HCT116 (cell line): Measurements from ENCODE around the gene ACSM5. TPM values are rescaled to one million over a fixed set of nuclear protein-coding genes. Genes with fewer than 3 reads are reported as not detected.

Experiments used
- ATAC-seq: fragments of 200-7000 bp; cut with Tn5 transposase; 2 replicates; pipeline ENCODE4 v1.9.1; 2020; ENCODE audit warnings: mild to moderate bottlenecking, moderate library complexity
- BruUV-seq: library from RNA; stranded (reverse); fragments of 400-500 nt; replicated peaks from 2 replicates; lab custom pipeline; 2021; lab: Mats Ljungman, UMichigan
- CTCF ChIA-PET: fragments of 300-600 bp; sonication (Branson Sonifier 250); formaldehyde crosslinking; loops from one replicate; lab custom pipeline; 2021; ENCODE audit warnings: antibody characterized with exemption; lab: Charles Lee
- POLR2A ChIA-PET: fragments of 300-600, 350-600 bp; sonication (Branson Sonifier 250); formaldehyde crosslinking; loops from one replicate; lab custom pipeline; 2021; ENCODE audit warnings: antibody characterized with exemption; lab: Charles Lee
- RAD21 ChIA-PET, 2 experiments: fragments of 300-600 bp; sonication (Branson Sonifier 250); formaldehyde crosslinking; loops; one replicate each; lab custom pipeline; 2023; ENCODE audit warnings: low total read pairs in 2 of 2; ENCODE audit not compliant: uncharacterized antibody in 2 of 2, unreplicated experiment in 2 of 2, low non-redundant PET in 1 of 2; lab: Charles Lee
- DNase-seq: peaks from one replicate; pipeline ENCODE4 v3.0.0-alpha.2; 2010; ENCODE audit warnings: low read depth, low spot score
- H2AFZ ChIP-seq: fragments of 200-600 bp; shearing (Covaris generic), sonication (generic); 2 replicates; pipeline ENCODE4 v1.6.1; 2017; ENCODE audit warnings: low read depth, mixed run types, mixed read lengths, antibody characterized with exemption, low read length; ENCODE audit not compliant: poor library complexity, severe bottlenecking
- H3K27ac ChIP-seq: 2 replicates; pipeline ENCODE4 v1.5.1; 2012; ENCODE audit warnings: low read depth, low read length
- H3K27me3 ChIP-seq: fragments of 200-600 bp; sonication (generic); 2 replicates; pipeline ENCODE4 v1.6.1; 2016; ENCODE audit warnings: mixed run types, low read length, mixed read lengths; ENCODE audit not compliant: insufficient read depth
- H3K36me3 ChIP-seq, 2 experiments: fragments of 200-500 bp in 1 of 2; fragments of 200-600 bp in 1 of 2; sonication (Bioruptor generic) in 1 of 2; sonication (generic) in 1 of 2; 2 replicates each; pipeline versions ENCODE4 v1.5.1 to v1.6.1; 2014 to 2016; ENCODE audit warnings: low read length in 2 of 2, inconsistent platforms in 1 of 2, mixed read lengths in 1 of 2, mixed run types in 1 of 2; ENCODE audit not compliant: insufficient read depth in 2 of 2, control insufficient read depth in 1 of 2
- H3K4me1 ChIP-seq, 2 experiments: fragments of 200-600 bp in 1 of 2; sonication (generic) in 1 of 2; 2 replicates each; pipeline versions ENCODE4 v1.5.1 to v1.6.1; 2012 to 2017; ENCODE audit warnings: low read length in 2 of 2, inconsistent platforms in 1 of 2, mild to moderate bottlenecking in 1 of 2, mixed read lengths in 1 of 2, mixed run types in 1 of 2, moderate library complexity in 1 of 2; ENCODE audit not compliant: insufficient read depth in 2 of 2, control insufficient read depth in 1 of 2
- H3K4me2 ChIP-seq: fragments of 200-600 bp; sonication (generic); 2 replicates; pipeline ENCODE4 v1.6.1; 2017; ENCODE audit warnings: mixed run types, low read length, mixed read lengths
- H3K4me3 ChIP-seq, 2 experiments: fragments of 200-600 bp in 1 of 2; sonication (generic) in 1 of 2; replicated peaks in 1 of 2; 2 replicates each; pipeline ENCODE4 v1.5.1; 2011 to 2016; ENCODE audit warnings: low read length in 2 of 2, control low read depth in 1 of 2, low read depth in 1 of 2, mild to moderate bottlenecking in 1 of 2, mixed read lengths in 1 of 2, mixed run types in 1 of 2
- H3K79me2 ChIP-seq: fragments of 200-600 bp; sonication (generic); 2 replicates; pipeline ENCODE4 v1.6.1; 2017; ENCODE audit warnings: mild to moderate bottlenecking, mixed run types, low read length, moderate library complexity, mixed read lengths; ENCODE audit not compliant: insufficient read depth
- H3K9ac ChIP-seq: fragments of 200-600 bp; sonication (generic); 2 replicates; pipeline ENCODE4 v1.6.1; 2016; ENCODE audit warnings: low read length, mixed read lengths
- H3K9me2 ChIP-seq: fragments of 200-600 bp; sonication (generic), shearing (Covaris generic); 2 replicates; pipeline ENCODE4 v1.6.1; 2017; ENCODE audit warnings: mixed run types, mild to moderate bottlenecking, moderate library complexity; ENCODE audit not compliant: insufficient read depth
- H3K9me3 ChIP-seq, 2 experiments: fragments of 200-500 bp in 1 of 2; fragments of 200-600 bp in 1 of 2; sonication (Bioruptor generic) in 1 of 2; sonication (generic) in 1 of 2; 2 replicates each; pipeline ENCODE4 v1.6.1; 2014 to 2017; ENCODE audit warnings: low read length in 2 of 2, mixed read lengths in 2 of 2, inconsistent platforms in 1 of 2, low read depth in 1 of 2, mild to moderate bottlenecking in 1 of 2, mixed run types in 1 of 2, moderate library complexity in 1 of 2; ENCODE audit not compliant: control insufficient read depth in 1 of 2, insufficient read depth in 1 of 2
- H4K20me1 ChIP-seq: fragments of 200-600 bp; sonication (generic), shearing (Covaris generic); 2 replicates; pipeline ENCODE4 v1.6.1; 2017; ENCODE audit warnings: mixed run types, mild to moderate bottlenecking, moderate library complexity; ENCODE audit not compliant: insufficient read depth
- ATF3 ChIP-seq: IDR thresholded peaks from 2 replicates; pipeline ENCODE4 v1.6.1; 2012
- CEBPB ChIP-seq: IDR thresholded peaks from 2 replicates; pipeline ENCODE4 v1.6.1; 2012; ENCODE audit warnings: low read depth
- EZH2 ChIP-seq: fragments of 200-600 bp; sonication (generic); IDR thresholded peaks from 2 replicates; pipeline ENCODE4 v1.6.1; 2017; ENCODE audit warnings: antibody characterized with exemption, mixed run types
- EZH2phosphoT487 ChIP-seq: fragments of 200-600 bp; IDR thresholded peaks from 2 replicates; pipeline ENCODE4 v1.6.1; 2018; ENCODE audit warnings: antibody characterized with exemption, borderline replicate concordance
- FOSL1 ChIP-seq: IDR thresholded peaks from 2 replicates; pipeline ENCODE4 v1.6.1; 2012; ENCODE audit warnings: low read depth
- JUND ChIP-seq: IDR thresholded peaks from 2 replicates; pipeline ENCODE4 v1.6.1; 2012
- POLR2A ChIP-seq: IDR thresholded peaks from 2 replicates; pipeline ENCODE4 v1.7.0; 2011; ENCODE audit warnings: borderline replicate concordance; ENCODE audit not compliant: insufficient read depth, insufficient read length; ENCODE audit errors: extremely low read depth
- RAD21 ChIP-seq: IDR thresholded peaks from 2 replicates; pipeline ENCODE4 v1.6.1; 2012; ENCODE audit warnings: low read depth, mild to moderate bottlenecking
- SIN3A ChIP-seq: IDR thresholded peaks from 2 replicates; pipeline ENCODE4 v1.6.1; 2012; ENCODE audit warnings: low read depth
- SRF ChIP-seq: IDR thresholded peaks from 2 replicates; pipeline ENCODE4 v1.6.1; 2012; ENCODE audit warnings: low read depth
- TCF7L2 ChIP-seq: IDR thresholded peaks from 2 replicates; pipeline ENCODE4 v1.7.0; 2011; ENCODE audit warnings: borderline replicate concordance, inconsistent platforms; ENCODE audit not compliant: insufficient read depth, insufficient read length; ENCODE audit errors: extremely low read depth
- YY1 ChIP-seq: IDR thresholded peaks from 2 replicates; pipeline ENCODE4 v1.6.1; 2011; ENCODE audit warnings: low read length, low read depth, moderate library complexity, mild to moderate bottlenecking; ENCODE audit not compliant: insufficient replicate concordance; ENCODE audit errors: extremely low read depth
- ZFX ChIP-seq: fragments of 450-650 bp; IDR thresholded peaks from 2 replicates; pipeline ENCODE4 v1.6.1; 2017
- intact Hi-C: fragments of 100-400 bp; cut with micrococcal nuclease; formaldehyde crosslinking; loops from 2 replicates; pipeline ENCODE4 v1.10.0; 2022
- total RNA-seq: library from RNA; stranded (reverse); gene quantifications from one replicate; pipeline ENCODE4 v1.2.1, GENCODE V29; 2021; ENCODE audit not compliant: unreplicated experiment
- TF ChIP-seq, protein P1 (sequence below): IDR thresholded peaks from 2 replicates; pipeline ENCODE4 v1.6.1; 2011; ENCODE audit warnings: mild to moderate bottlenecking, low read length, moderate library complexity; ENCODE audit not compliant: insufficient replicate concordance; ENCODE audit errors: extremely low read depth
- TF ChIP-seq, protein P2 (sequence below), 3 experiments: fragments of 200-600 bp in 1 of 3; sonication (generic) in 1 of 3; IDR thresholded peaks in 2 of 3; conservative IDR thresholded peaks in 1 of 3; 2 replicates each; pipeline ENCODE4 v1.5.1; 2012 to 2017; ENCODE audit warnings: low read depth in 2 of 3, low read length in 2 of 3, antibody characterized with exemption in 1 of 3, borderline replicate concordance in 1 of 3, control low read depth in 1 of 3, mild to moderate bottlenecking in 1 of 3, mixed read lengths in 1 of 3, mixed run types in 1 of 3, moderate library complexity in 1 of 3; ENCODE audit not compliant: insufficient read depth in 1 of 3

ACSM5 gene
- total RNA-seq, 1 experiment from 2014 or later, result not detected

DNA sequence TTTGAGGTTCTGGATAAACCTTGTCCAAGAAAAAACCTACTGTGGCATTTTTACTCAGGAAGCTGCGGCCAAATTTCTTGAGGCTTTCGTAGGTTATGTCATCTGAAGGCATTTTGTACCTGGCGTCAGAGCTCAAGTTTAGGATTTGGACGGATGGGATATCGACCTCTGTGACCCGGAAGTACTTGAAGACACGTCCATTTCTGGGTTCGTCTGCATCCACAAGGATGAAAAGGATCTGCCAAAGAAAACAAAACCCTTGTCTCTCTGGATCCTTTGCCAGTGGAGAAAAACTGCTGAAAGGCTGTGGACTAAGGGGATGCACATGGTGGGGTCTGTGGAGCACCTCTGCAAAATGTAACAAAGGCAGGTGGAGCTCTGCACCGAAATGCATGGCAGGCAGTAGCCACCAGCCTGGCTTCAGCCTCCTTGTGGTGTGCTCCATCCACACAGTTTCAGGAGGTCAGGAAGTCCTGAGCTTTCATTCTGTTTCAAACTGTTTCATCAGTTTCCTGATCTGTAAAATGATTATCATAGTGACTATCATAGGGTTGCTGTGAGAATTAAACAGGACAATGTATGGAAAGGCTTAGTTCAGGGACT is 39.8 kb upstream of the ACSM5 start:
- no TSS peak for BruUV-seq
- DNase-seq, result no peak
- no peaks in the 10 kb centered on the region for H3K79me2 ChIP-seq
- no peak overlapping the region for H3K9ac ChIP-seq
- H3K4me2 ChIP-seq, result no peak overlapping the region
- intact Hi-C loops, result no loop called here
- CTCF ChIA-PET, result no interaction called here
- RAD21 ChIA-PET, result no interaction called here
- no peak overlapping the region for H2AFZ ChIP-seq
- no peak for TF ChIP-seq EZH2phosphoT487
- TF ChIP-seq FOSL1, result no peak
- TF ChIP-seq RAD21, result no peak
- TF ChIP-seq TCF7L2, result no peak
- TF ChIP-seq, protein P1, sequence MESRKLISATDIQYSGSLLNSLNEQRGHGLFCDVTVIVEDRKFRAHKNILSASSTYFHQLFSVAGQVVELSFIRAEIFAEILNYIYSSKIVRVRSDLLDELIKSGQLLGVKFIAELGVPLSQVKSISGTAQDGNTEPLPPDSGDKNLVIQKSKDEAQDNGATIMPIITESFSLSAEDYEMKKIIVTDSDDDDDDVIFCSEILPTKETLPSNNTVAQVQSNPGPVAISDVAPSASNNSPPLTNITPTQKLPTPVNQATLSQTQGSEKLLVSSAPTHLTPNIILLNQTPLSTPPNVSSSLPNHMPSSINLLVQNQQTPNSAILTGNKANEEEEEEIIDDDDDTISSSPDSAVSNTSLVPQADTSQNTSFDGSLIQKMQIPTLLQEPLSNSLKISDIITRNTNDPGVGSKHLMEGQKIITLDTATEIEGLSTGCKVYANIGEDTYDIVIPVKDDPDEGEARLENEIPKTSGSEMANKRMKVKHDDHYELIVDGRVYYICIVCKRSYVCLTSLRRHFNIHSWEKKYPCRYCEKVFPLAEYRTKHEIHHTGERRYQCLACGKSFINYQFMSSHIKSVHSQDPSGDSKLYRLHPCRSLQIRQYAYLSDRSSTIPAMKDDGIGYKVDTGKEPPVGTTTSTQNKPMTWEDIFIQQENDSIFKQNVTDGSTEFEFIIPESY, result no peak
- TF ChIP-seq EZH2, result no peak
- TF ChIP-seq SIN3A, result no peak
- TF ChIP-seq ATF3, result no peak
- TF ChIP-seq SRF, result no peak
- no peak for TF ChIP-seq POLR2A
- no peak for TF ChIP-seq YY1
- TF ChIP-seq ZFX, result no peak
- no peak for TF ChIP-seq JUND
- TF ChIP-seq, protein P2, sequence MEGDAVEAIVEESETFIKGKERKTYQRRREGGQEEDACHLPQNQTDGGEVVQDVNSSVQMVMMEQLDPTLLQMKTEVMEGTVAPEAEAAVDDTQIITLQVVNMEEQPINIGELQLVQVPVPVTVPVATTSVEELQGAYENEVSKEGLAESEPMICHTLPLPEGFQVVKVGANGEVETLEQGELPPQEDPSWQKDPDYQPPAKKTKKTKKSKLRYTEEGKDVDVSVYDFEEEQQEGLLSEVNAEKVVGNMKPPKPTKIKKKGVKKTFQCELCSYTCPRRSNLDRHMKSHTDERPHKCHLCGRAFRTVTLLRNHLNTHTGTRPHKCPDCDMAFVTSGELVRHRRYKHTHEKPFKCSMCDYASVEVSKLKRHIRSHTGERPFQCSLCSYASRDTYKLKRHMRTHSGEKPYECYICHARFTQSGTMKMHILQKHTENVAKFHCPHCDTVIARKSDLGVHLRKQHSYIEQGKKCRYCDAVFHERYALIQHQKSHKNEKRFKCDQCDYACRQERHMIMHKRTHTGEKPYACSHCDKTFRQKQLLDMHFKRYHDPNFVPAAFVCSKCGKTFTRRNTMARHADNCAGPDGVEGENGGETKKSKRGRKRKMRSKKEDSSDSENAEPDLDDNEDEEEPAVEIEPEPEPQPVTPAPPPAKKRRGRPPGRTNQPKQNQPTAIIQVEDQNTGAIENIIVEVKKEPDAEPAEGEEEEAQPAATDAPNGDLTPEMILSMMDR (IDR thresholded peaks at IDR 0.05 in 2 of 3, conservative IDR thresholded peaks at IDR 0.05 in 1 of 3; ENCODE audit: borderline replicate concordance in 1 of 3, insufficient read depth in 1 of 3, low read depth in 2 of 3, low read length in 2 of 3), result no peak
- TF ChIP-seq CEBPB, result no peak
- H3K27ac ChIP-seq, result no peak overlapping the region
- no peaks in the 10 kb centered on the region for H3K4me1 ChIP-seq
- H3K36me3 ChIP-seq, result no peaks in the 10 kb centered on the region
- H3K4me3 ChIP-seq, result no peak overlapping the region
- H3K9me2 ChIP-seq, result no peaks in the 10 kb centered on the region
- H4K20me1 ChIP-seq, result no peaks in the 10 kb centered on the region
- peaks cover 31% of the 10 kb centered on the region; the same call in 1 of the 2 replicates for H3K27me3 ChIP-seq
- POLR2A ChIA-PET, result no interaction called here
- no peaks in the 10 kb centered on the region for H3K9me3 ChIP-seq
- no peak for ATAC-seq
